Measurements from ENCODE around the gene ITGB3. TPM values are rescaled to one million over a fixed set of nuclear protein-coding genes. Genes with fewer than 3 reads are reported as not detected.
A peak's percentile ranks its signal among the peaks of the same experiment; 100 is the strongest.

ITGB3 gene
- total RNA-seq, 1 experiment from 2014 or later: not detected

GRCh38 chr17:47275245-47275984, 21.8 kb downstream of the ITGB3 start:
- H4K20me1 ChIP-seq (ENCODE audit: insufficient read depth): no peaks in the 10 kb centered on the region
- ChIA-PET RAD21 (ENCODE audit: low non-redundant PET in 1 of 2, low total read pairs in 2 of 2, uncharacterized antibody in 2 of 2, unreplicated experiment in 2 of 2) (no interaction called here), POLR2A (interaction anchor here (1.3 kb wide), 1 partner anchor 26 kb away, joined by 3 read pairs; no protein-coding TSS in a partner anchor), CTCF (interaction anchor here (0.6 kb wide), 1 partner anchor 43 kb away, joined by 3 read pairs; no protein-coding TSS in a partner anchor)
- H3K9me3 ChIP-seq (ENCODE audit: control insufficient read depth in 1 of 2, insufficient read depth in 1 of 2, low read depth in 1 of 2, low read length in 2 of 2): no peaks in the 10 kb centered on the region
- no peaks in the 10 kb centered on the region for H3K36me3 ChIP-seq (ENCODE audit: control insufficient read depth in 1 of 2, insufficient read depth in 2 of 2, low read length in 2 of 2)
- H3K27ac ChIP-seq (ENCODE audit: low read depth, low read length): no peak overlapping the region; the same call in 1 of the 2 replicates
- intact Hi-C loops (cut with micrococcal nuclease): no loop called here
- no peaks in the 10 kb centered on the region for H3K27me3 ChIP-seq (ENCODE audit: insufficient read depth, low read length)
- peak overlapping the region; percentile 42 for H3K4me2 ChIP-seq (ENCODE audit: low read length)
- DNase-seq (ENCODE audit: low read depth, low spot score): no peak
- H3K9me2 ChIP-seq (ENCODE audit: insufficient read depth): no peaks in the 10 kb centered on the region
- H2AFZ ChIP-seq (ENCODE audit: low read depth, low read length, poor library complexity, severe bottlenecking): no peak overlapping the region
- BruUV-seq (replicated peaks): no TSS peak
- H3K4me1 ChIP-seq (ENCODE audit: control insufficient read depth in 1 of 2, insufficient read depth in 2 of 2, low read length in 2 of 2): peaks cover 43 to 48% of the 10 kb centered on the region in 2 experiments
- peak; percentile 58 for ATAC-seq
- H3K79me2 ChIP-seq (ENCODE audit: insufficient read depth, low read length): no peaks in the 10 kb centered on the region
- H3K9ac ChIP-seq (ENCODE audit: low read length): no peak overlapping the region
- H3K4me3 ChIP-seq (replicated peaks in 1 of 2; ENCODE audit: low read depth in 1 of 2, low read length in 2 of 2): no peak overlapping the region
- TF ChIP-seq EZH2phosphoT487 (IDR thresholded peaks at IDR 0.05; ENCODE audit: borderline replicate concordance) (no peak), CBX3 (IDR thresholded peaks at IDR 0.05; ENCODE audit: low read depth) (no peak; the same call in 1 of the 2 replicates), SIN3A (IDR thresholded peaks at IDR 0.05; ENCODE audit: low read depth) (no peak), TCF7L2 (IDR thresholded peaks at IDR 0.05; ENCODE audit: borderline replicate concordance, extremely low read depth, insufficient read depth, insufficient read length) (no peak), SRF (IDR thresholded peaks at IDR 0.05; ENCODE audit: low read depth) (no peak), ATF3 (IDR thresholded peaks at IDR 0.05) (no peak), EGR1 (IDR thresholded peaks at IDR 0.05; ENCODE audit: low read depth) (no peak), MAX (IDR thresholded peaks at IDR 0.05) (no peak), ZBTB33 (IDR thresholded peaks at IDR 0.05; ENCODE audit: extremely low read depth, insufficient replicate concordance, low read length) (no peak), ELF1 (IDR thresholded peaks at IDR 0.05; ENCODE audit: borderline replicate concordance, low read depth) (no peak), EZH2 (IDR thresholded peaks at IDR 0.05) (no peak), POLR2AphosphoS5 (IDR thresholded peaks at IDR 0.05; ENCODE audit: low read depth, low read length) (no peak; the same call in 1 of the 2 replicates), ZNF274 (IDR thresholded peaks at IDR 0.05; ENCODE audit: low read depth, low read length) (no peak), YY1 (IDR thresholded peaks at IDR 0.05; ENCODE audit: extremely low read depth, insufficient replicate concordance, low read depth, low read length) (no peak), POLR2A (IDR thresholded peaks at IDR 0.05; ENCODE audit: borderline replicate concordance, extremely low read depth, insufficient read depth, insufficient read length) (no peak), JUND (IDR thresholded peaks at IDR 0.05) (peak; percentile 38), CEBPB (IDR thresholded peaks at IDR 0.05; ENCODE audit: low read depth) (no peak), REST (IDR thresholded peaks at IDR 0.05; ENCODE audit: low read depth) (no peak), RAD21 (IDR thresholded peaks at IDR 0.05; ENCODE audit: low read depth) (0 out of 2 replicates have a peak, but pooled peaks have one; percentile 5), ZFX (IDR thresholded peaks at IDR 0.05) (no peak)

Measured in HCT116 (cell line).